ENCODE data around the gene ZNF536. TPM values are rescaled to one million over a fixed set of nuclear protein-coding genes. Genes with fewer than 3 reads are reported as not detected.

Gene ZNF536
- total and polyA plus RNA-seq, 2 of the 13 experiments (the other 11 are each of a cell fraction or from before 2014, with no cell fraction given): not detected

DNA sequence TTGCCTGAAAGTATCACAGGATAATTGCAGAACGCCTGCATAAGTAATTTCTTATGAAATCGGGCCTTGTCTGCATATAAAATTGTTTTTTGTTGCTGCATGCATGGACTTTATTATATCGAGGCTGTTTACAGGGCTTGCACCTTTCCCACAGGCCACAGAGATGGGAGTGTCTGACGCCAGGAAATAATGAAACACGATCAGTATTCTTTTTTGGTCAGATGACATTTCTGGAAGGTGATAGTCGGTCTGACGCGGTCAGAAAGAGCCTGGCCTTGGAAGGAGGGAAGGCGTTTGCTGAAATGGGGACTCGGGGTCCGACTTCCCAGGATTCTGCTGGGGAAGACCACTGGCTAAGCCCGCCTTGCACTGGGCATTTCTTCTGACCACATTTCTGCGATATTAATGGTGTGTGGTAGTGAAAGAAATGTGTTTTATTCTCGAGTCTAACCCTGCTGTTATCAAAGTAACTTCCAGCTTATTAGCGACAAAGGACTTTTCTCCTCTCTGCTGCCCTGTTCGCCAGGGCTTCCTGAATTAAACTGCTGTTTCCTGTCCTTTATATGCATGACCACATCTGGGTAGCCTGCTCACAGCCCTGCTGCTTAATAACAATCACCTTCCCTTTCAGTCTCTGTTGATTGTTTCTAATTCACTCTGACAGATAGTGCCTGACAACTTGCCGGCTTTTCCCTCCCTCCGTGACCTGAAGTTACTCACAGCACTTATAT, 11.6 kb upstream of the ZNF536 start:
- Histone ChIP-seq H2AFZ (ENCODE audit: low read length) (no peak overlapping the region), H3K79me2 (ENCODE audit: insufficient read depth, low read length) (no peaks in the 10 kb centered on the region), H3K27me3 (ENCODE audit: control insufficient read depth in 1 of 2, insufficient read depth in 2 of 2, low read length in 2 of 2) (peaks cover 0 to 20% of the 10 kb centered on the region in 2 experiments; a peak in 3 of 5 replicates), H3K36me3 (replicated peaks in 1 of 2; ENCODE audit: control insufficient read depth in 1 of 2, insufficient read depth in 2 of 2, low read length in 2 of 2) (no peaks in the 10 kb centered on the region), H3K9me3 (ENCODE audit: low read length) (no peaks in the 10 kb centered on the region), H3K4me2 (ENCODE audit: low read depth, low read length) (no peak overlapping the region), H3K4me3 (replicated peaks in 1 of 3; ENCODE audit: insufficient read depth in 1 of 3, low read depth in 2 of 3, low read length in 3 of 3) (no peak overlapping the region), H4K20me1 (ENCODE audit: insufficient read depth, low read length) (no peaks in the 10 kb centered on the region), H3K27ac (ENCODE audit: extremely low read length, insufficient read depth, low read length) (no peak overlapping the region), H3K9ac (ENCODE audit: insufficient read depth, low read depth, low read length) (no peak overlapping the region), H3K4me1 (ENCODE audit: insufficient read depth, low read length) (peaks cover 9% of the 10 kb centered on the region)
- CTCF ChIA-PET (ENCODE audit: low intra/inter-chr PET ratio, low total read pairs): no interaction called here
- in situ Hi-C loops (cut with HindIII; ENCODE audit: extremely low pct_ligation_motif_present, low pct_unique_long_range_greater_than_20kb): no loop called here
- BruUV-seq (replicated peaks): no TSS peak
- TF ChIP-seq TARDBP (CRISPR knock-in tag; IDR thresholded peaks at IDR 0.05): no peak
- TF ChIP-seq MAFG (CRISPR knock-in tag; IDR thresholded peaks at IDR 0.05): no peak
- TF ChIP-seq, protein P1, sequence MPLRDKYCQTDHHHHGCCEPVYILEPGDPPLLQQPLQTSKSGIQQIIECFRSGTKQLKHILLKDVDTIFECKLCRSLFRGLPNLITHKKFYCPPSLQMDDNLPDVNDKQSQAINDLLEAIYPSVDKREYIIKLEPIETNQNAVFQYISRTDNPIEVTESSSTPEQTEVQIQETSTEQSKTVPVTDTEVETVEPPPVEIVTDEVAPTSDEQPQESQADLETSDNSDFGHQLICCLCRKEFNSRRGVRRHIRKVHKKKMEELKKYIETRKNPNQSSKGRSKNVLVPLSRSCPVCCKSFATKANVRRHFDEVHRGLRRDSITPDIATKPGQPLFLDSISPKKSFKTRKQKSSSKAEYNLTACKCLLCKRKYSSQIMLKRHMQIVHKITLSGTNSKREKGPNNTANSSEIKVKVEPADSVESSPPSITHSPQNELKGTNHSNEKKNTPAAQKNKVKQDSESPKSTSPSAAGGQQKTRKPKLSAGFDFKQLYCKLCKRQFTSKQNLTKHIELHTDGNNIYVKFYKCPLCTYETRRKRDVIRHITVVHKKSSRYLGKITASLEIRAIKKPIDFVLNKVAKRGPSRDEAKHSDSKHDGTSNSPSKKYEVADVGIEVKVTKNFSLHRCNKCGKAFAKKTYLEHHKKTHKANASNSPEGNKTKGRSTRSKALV (CRISPR knock-in tag; IDR thresholded peaks at IDR 0.05): no peak
- no peak for TF ChIP-seq ZEB1 (IDR thresholded peaks at IDR 0.05; ENCODE audit: insufficient replicate concordance, low read depth)
- no peak for TF ChIP-seq ZNF652 (CRISPR knock-in tag; IDR thresholded peaks at IDR 0.05; ENCODE audit: borderline replicate concordance, low read depth)
- TF ChIP-seq FOXO1 (CRISPR knock-in tag; IDR thresholded peaks at IDR 0.05): no peak
- no peak for TF ChIP-seq MYNN (CRISPR knock-in tag; IDR thresholded peaks at IDR 0.05; ENCODE audit: low read depth)
- no peak for TF ChIP-seq SP1 (IDR thresholded peaks at IDR 0.05)
- TF ChIP-seq SP1 (CRISPR knock-in tag; IDR thresholded peaks at IDR 0.05): no peak
- no peak for TF ChIP-seq SIN3A (IDR thresholded peaks at IDR 0.05; ENCODE audit: borderline replicate concordance, low read depth, low read length)
- TF ChIP-seq, protein P2, sequence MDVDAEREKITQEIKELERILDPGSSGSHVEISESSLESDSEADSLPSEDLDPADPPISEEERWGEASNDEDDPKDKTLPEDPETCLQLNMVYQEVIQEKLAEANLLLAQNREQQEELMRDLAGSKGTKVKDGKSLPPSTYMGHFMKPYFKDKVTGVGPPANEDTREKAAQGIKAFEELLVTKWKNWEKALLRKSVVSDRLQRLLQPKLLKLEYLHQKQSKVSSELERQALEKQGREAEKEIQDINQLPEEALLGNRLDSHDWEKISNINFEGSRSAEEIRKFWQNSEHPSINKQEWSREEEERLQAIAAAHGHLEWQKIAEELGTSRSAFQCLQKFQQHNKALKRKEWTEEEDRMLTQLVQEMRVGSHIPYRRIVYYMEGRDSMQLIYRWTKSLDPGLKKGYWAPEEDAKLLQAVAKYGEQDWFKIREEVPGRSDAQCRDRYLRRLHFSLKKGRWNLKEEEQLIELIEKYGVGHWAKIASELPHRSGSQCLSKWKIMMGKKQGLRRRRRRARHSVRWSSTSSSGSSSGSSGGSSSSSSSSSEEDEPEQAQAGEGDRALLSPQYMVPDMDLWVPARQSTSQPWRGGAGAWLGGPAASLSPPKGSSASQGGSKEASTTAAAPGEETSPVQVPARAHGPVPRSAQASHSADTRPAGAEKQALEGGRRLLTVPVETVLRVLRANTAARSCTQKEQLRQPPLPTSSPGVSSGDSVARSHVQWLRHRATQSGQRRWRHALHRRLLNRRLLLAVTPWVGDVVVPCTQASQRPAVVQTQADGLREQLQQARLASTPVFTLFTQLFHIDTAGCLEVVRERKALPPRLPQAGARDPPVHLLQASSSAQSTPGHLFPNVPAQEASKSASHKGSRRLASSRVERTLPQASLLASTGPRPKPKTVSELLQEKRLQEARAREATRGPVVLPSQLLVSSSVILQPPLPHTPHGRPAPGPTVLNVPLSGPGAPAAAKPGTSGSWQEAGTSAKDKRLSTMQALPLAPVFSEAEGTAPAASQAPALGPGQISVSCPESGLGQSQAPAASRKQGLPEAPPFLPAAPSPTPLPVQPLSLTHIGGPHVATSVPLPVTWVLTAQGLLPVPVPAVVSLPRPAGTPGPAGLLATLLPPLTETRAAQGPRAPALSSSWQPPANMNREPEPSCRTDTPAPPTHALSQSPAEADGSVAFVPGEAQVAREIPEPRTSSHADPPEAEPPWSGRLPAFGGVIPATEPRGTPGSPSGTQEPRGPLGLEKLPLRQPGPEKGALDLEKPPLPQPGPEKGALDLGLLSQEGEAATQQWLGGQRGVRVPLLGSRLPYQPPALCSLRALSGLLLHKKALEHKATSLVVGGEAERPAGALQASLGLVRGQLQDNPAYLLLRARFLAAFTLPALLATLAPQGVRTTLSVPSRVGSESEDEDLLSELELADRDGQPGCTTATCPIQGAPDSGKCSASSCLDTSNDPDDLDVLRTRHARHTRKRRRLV (CRISPR knock-in tag; IDR thresholded peaks at IDR 0.05): no peak
- no peak for DNase-seq (ENCODE audit: low spot score)
- intact Hi-C loops (cut with micrococcal nuclease; ENCODE audit: unreplicated experiment): no loop called here
- WGBS (ENCODE audit: low lambda C conversion rate): 38% methylated on average over 18 of the region's 18 CpGs
- no peak for ATAC-seq
- POLR2A ChIA-PET: no interaction called here
- no peak for FAIRE-seq
